GM12878 (cell line): ENCODE data around the gene FNTB. TPM values are rescaled to one million over a fixed set of nuclear protein-coding genes. Genes with fewer than 3 reads are reported as not detected.
"Not testable (repeated sequence)": the region's sequence is repeated elsewhere in the genome, so short reads cannot be mapped to it uniquely, and the experiment has no call there.

Experiments used
- ATAC-seq: fragments of 200-7000 bp; cut with Tn5 transposase; 3 replicates; pipeline ENCODE4 v1.9.1; 2020; ENCODE audit warnings: mild to moderate bottlenecking, moderate library complexity
- BruUV-seq: library from RNA; stranded (reverse); fragments of 400-500 nt; replicated peaks from 2 replicates; lab custom pipeline; 2021; lab: Mats Ljungman, UMichigan
- CTCF ChIA-PET: fragments of 300-600 bp; sonication (Branson Sonifier 250); formaldehyde crosslinking; extraction: SDS; loops from one replicate; lab custom pipeline; 2021; ENCODE audit warnings: inconsistent platforms; lab: Yijun Ruan, JAX
- POLR2A ChIA-PET: fragments of 350-600 bp; formaldehyde crosslinking; extraction: SDS; loops from one replicate; lab custom pipeline; 2021; ENCODE audit warnings: inconsistent platforms; lab: Charles Lee
- RAD21 ChIA-PET: fragments of 300-600 bp; sonication (Branson Sonifier 250); formaldehyde crosslinking; loops from one replicate; lab custom pipeline; 2023; ENCODE audit warnings: antibody characterized with exemption; ENCODE audit not compliant: unreplicated experiment; lab: Charles Lee
- SMC1A ChIA-PET: fragments of 300-600 bp; sonication (Branson Sonifier 250); formaldehyde crosslinking; loops from one replicate; lab custom pipeline; 2023; ENCODE audit not compliant: unreplicated experiment, uncharacterized antibody; lab: Charles Lee
- DNase-seq: peaks from one replicate; pipeline ENCODE4 v3.0.0-alpha.2; 2011; ENCODE audit warnings: low read depth, low spot score
- FAIRE-seq: peaks from 3 replicates; lab custom pipeline; 2011; peaks lifted over from hg19 to GRCh38; lab: Jason Lieb, UNC
- H2AFZ ChIP-seq: 2 replicates; pipeline ENCODE4 v1.6.0; 2011; ENCODE audit warnings: low read depth, low read length, control low read depth; ENCODE audit not compliant: control insufficient read depth
- H3K27ac ChIP-seq: 2 replicates; pipeline ENCODE4 v1.5.1; 2011; ENCODE audit warnings: control low read depth; ENCODE audit not compliant: control insufficient read depth, insufficient read depth
- H3K27me3 ChIP-seq, 2 experiments: replicated peaks in 1 of 2; 2 replicates each; pipeline versions ENCODE4 v1.6.0 to v1.6.1; 2011; ENCODE audit warnings: low read length in 1 of 2; ENCODE audit not compliant: control insufficient read depth in 2 of 2, insufficient read depth in 2 of 2
- H3K36me3 ChIP-seq, 2 experiments: 2 replicates each; pipeline ENCODE4 v1.5.1; 2011; ENCODE audit warnings: low read length in 1 of 2; ENCODE audit not compliant: control insufficient read depth in 2 of 2, insufficient read depth in 2 of 2
- H3K4me1 ChIP-seq: 2 replicates; pipeline ENCODE4 v1.6.1; 2011; ENCODE audit warnings: mild to moderate bottlenecking, low read length, moderate library complexity, mixed read lengths; ENCODE audit not compliant: control insufficient read depth, insufficient read depth
- H3K4me2 ChIP-seq: 2 replicates; pipeline ENCODE4 v1.6.0; 2011; ENCODE audit warnings: control low read depth; ENCODE audit not compliant: control insufficient read depth, insufficient read depth
- H3K4me3 ChIP-seq: fragments of 200-600 bp; sonication (generic); 2 replicates; pipeline ENCODE4 v1.5.1; 2016
- H3K79me2 ChIP-seq: 2 replicates; pipeline ENCODE4 v1.6.0; 2011; ENCODE audit warnings: low read length; ENCODE audit not compliant: control insufficient read depth, insufficient read depth
- H3K9ac ChIP-seq: 2 replicates; pipeline ENCODE4 v1.8.0; 2011; ENCODE audit warnings: low read length, control low read depth, mixed read lengths; ENCODE audit not compliant: control insufficient read depth, insufficient read depth
- H3K9me3 ChIP-seq: replicated peaks from 3 replicates; pipeline ENCODE4 v1.5.1; 2011; ENCODE audit warnings: mild to moderate bottlenecking, low read length; ENCODE audit not compliant: control insufficient read depth, insufficient read depth
- H4K20me1 ChIP-seq: 2 replicates; pipeline ENCODE4 v1.6.0; 2011; ENCODE audit not compliant: control insufficient read depth, insufficient read depth
- WGBS: methylation state at CpG from one replicate; pipeline ENCODE4 v1.1.6; 2016; ENCODE audit warnings: low lambda C conversion rate; ENCODE audit not compliant: insufficient replicate concordance, insufficient coverage; ENCODE audit errors: missing lambda C conversion rate; 5-methylcytosine and 5-hydroxymethylcytosine counted together
- in situ Hi-C: fragments of 300-500 bp; cut with MboI; formaldehyde crosslinking; loops from 9 replicates; pipeline ENCODE4 v1.14.3; 2018; ENCODE audit warnings: mixed read lengths
- intact Hi-C: fragments of 100-400 bp; cut with micrococcal nuclease; formaldehyde crosslinking; loops from one replicate; pipeline ENCODE4 v1.14.2; 2022; ENCODE audit not compliant: unreplicated experiment
- polyA plus RNA-seq, 11 experiments: library from polyadenylated mRNA; depleted of rRNA in 4 of 11; unstranded in 6 of 11; stranded (reverse) in 5 of 11; fragments of >200 nt; fragmentation: Nextera tagmentation in 4 of 11; fragmentation: Illumina TruSeq in 1 of 11; extraction: Ambion mirVana in 4 of 11; extraction: Trizol in 1 of 11; gene quantifications; 1 replicate in 1 of 11; 2 replicates in 10 of 11; pipeline versions ENCODE4 v1.2.1 to v1.2.3, GENCODE V29; 2011 to 2016; ENCODE audit warnings: inconsistent platforms in 2 of 11, missing spikeins in 2 of 11, low read depth in 1 of 11
- total RNA-seq, 4 experiments: library from RNA; depleted of rRNA in 3 of 4; stranded (reverse); fragments of >200 nt in 3 of 4; fragmentation: Illumina TruSeq in 1 of 4; extraction: Trizol in 1 of 4; gene quantifications; 2 replicates each; pipeline versions ENCODE4 v1.2.1 to v1.2.3, GENCODE V29; 2013 to 2021

The FNTB gene
- total and polyA plus RNA-seq, 10 of the 15 experiments (the other 5 are each of a cell fraction or from before 2014, with no cell fraction given), result 10.4 to 25.1 (median 16.7) TPM

DNA sequence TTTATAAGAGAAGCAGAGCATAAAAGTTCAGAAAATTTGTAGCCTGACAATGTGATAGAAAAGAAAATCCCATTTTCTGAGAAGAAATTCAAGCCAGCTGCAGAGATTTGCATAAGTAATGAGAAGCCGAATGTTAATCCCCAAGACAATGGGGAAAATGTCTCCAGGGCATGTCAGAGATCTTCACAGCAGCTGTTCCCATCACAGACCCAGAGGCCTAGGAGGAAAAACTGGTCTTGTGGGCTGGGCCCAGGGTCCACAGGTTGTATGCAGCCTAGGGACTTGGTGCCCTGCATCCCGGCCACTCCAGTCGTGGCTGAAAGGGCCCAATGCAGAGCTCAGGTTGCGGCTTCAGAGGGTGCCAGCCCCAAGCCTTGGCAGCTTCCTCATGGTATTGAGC lies 100.0 kb downstream of the FNTB start:
- CTCF ChIA-PET, intact Hi-C loops, RAD21 ChIA-PET, H3K27me3 ChIP-seq, H3K27ac ChIP-seq, ATAC-seq, H3K4me1 ChIP-seq, H3K4me2 ChIP-seq, SMC1A ChIA-PET, H4K20me1 ChIP-seq, BruUV-seq, H2AFZ ChIP-seq, H3K9ac ChIP-seq, DNase-seq, H3K4me3 ChIP-seq, FAIRE-seq, in situ Hi-C loops, POLR2A ChIA-PET, H3K79me2 ChIP-seq: not testable (repeated sequence)
- peaks cover 23 to 24% of the 10 kb centered on the region in 2 experiments for H3K36me3 ChIP-seq
- H3K9me3 ChIP-seq, result peaks cover 33% of the 10 kb centered on the region
- 100% methylated on average over 4 of the region's 4 CpGs for WGBS

DNA sequence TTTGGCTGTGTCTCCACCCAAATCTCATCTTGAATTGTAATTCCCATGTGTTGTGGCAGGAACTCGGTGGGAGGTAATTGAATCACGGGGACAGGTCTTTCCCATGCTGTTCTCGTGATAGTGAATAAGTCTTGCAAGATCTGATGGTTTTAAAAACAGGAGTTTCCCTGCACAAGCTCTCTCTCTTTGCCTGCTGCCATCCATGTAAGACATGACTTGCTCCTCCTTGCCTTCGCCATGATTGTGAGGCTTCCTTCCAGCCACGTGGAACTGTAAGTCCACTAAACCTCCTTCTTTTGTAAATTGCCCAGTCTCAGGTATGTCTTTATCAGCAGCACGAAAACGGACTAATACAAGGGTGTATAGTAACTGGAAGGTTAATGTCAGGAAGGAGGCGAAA lies 101.1 kb downstream of the FNTB start:
- H3K27me3 ChIP-seq, H3K4me3 ChIP-seq, POLR2A ChIA-PET, intact Hi-C loops, H3K4me2 ChIP-seq, H4K20me1 ChIP-seq, H3K4me1 ChIP-seq, in situ Hi-C loops, FAIRE-seq, H2AFZ ChIP-seq, ATAC-seq, H3K27ac ChIP-seq, RAD21 ChIA-PET, H3K9ac ChIP-seq, H3K79me2 ChIP-seq, CTCF ChIA-PET, DNase-seq, BruUV-seq: not testable (repeated sequence)
- Histone ChIP-seq H3K9me3 (peaks cover 33% of the 10 kb centered on the region), H3K36me3 (peaks cover 18 to 26% of the 10 kb centered on the region in 2 experiments)
- SMC1A ChIA-PET, result interaction anchor here (0.6 kb wide), 1 partner anchor 20 kb away, joined by 3 read pairs; no protein-coding TSS in a partner anchor
- WGBS, result 88% methylated on average over 8 of the region's 8 CpGs
